GM12801 (cell line): ENCODE results near the gene SPATA19.

Experiments used
- CTCF ChIP-seq: IDR thresholded peaks from one replicate; pipeline ENCODE4 v1.5.1; 2011; ENCODE audit warnings: control low read depth; ENCODE audit not compliant: insufficient read length; ENCODE audit errors: extremely low read depth

SPATA19 gene

GRCh38 chr11:133834682-133835592, 10.4 kb downstream of the SPATA19 start:
- no peak for TF ChIP-seq CTCF

GRCh38 chr11:133833898-133834681, 11.2 kb downstream of the SPATA19 start:
- TF ChIP-seq CTCF: no peak

- no peak for TF ChIP-seq CTCF
Measured at GRCh38 chr11:133832991-133833897, 12.1 kb downstream of the SPATA19 start.

GRCh38 chr11:133832096-133832990, 13.0 kb downstream of the SPATA19 start:
- TF ChIP-seq CTCF: no peak

- no peak for TF ChIP-seq CTCF
Measured at GRCh38 chr11:133830931-133831907, 14.1 kb downstream of the SPATA19 start.

GRCh38 chr11:133829566-133829965, 15.7 kb downstream of the SPATA19 start:
- TF ChIP-seq CTCF: no peak
